Transverse colon (tissue), 3 donors: Measurements from ENCODE around the gene DCBLD2.

Source experiments
- CTCF ChIP-seq, 5 experiments: fragments of 200-600 bp in 3 of 5; fragments of 450-650 bp in 2 of 5; sonication (generic) in 3 of 5; IDR thresholded peaks; 1 replicate in 2 of 5; 2 replicates in 3 of 5; pipeline ENCODE4 v1.5.1; 2016 to 2017; ENCODE audit warnings: antibody characterized with exemption in 5 of 5, inconsistent platforms in 3 of 5, mild to moderate bottlenecking in 2 of 5, moderate library complexity in 1 of 5
- POLR2A ChIP-seq: fragments of 450-650 bp; IDR thresholded peaks from one replicate; pipeline ENCODE4 v1.6.1; 2016; ENCODE audit warnings: antibody characterized with exemption, mild to moderate bottlenecking, moderate library complexity

GRCh38 chr3:98807561-98807960, 93.9 kb downstream of the DCBLD2 start:
- TF ChIP-seq POLR2A (no peak), CTCF (IDR thresholded peaks at IDR 0.05) (no peak)
